Duodenal mucosa (tissue), 2 donors: Measurements from ENCODE around the gene CATSPERD.
"Not testable (repeated sequence)": the region's sequence is repeated elsewhere in the genome, so short reads cannot be mapped to it uniquely, and the experiment has no call there.

ENCODE experiments used
- H3K27ac ChIP-seq: one replicate; pipeline ENCODE4 v1.7.0; 2013; ENCODE audit warnings: low read depth, low read length
- H3K27me3 ChIP-seq, 2 donors: one replicate each; pipeline ENCODE4 v1.7.0; 2013; ENCODE audit warnings: low read length in 2 of 2, control low read depth in 1 of 2; ENCODE audit not compliant: insufficient read depth in 2 of 2, control insufficient read depth in 1 of 2
- H3K36me3 ChIP-seq, 2 donors: one replicate each; pipeline ENCODE4 v1.7.0; 2013; ENCODE audit warnings: low read length in 2 of 2, control low read depth in 1 of 2; ENCODE audit not compliant: insufficient read depth in 2 of 2, control insufficient read depth in 1 of 2
- H3K4me1 ChIP-seq, 2 donors: one replicate each; pipeline ENCODE4 v1.7.0; 2013; ENCODE audit warnings: low read length in 2 of 2, control low read depth in 1 of 2; ENCODE audit not compliant: insufficient read depth in 2 of 2, control insufficient read depth in 1 of 2
- H3K4me3 ChIP-seq, 2 donors: one replicate each; pipeline ENCODE4 v1.7.0; 2013; ENCODE audit warnings: low read length in 2 of 2, low read depth in 1 of 2
- H3K9ac ChIP-seq, 2 donors: one replicate each; pipeline ENCODE4 v1.7.0; 2013; ENCODE audit warnings: low read length in 2 of 2, low read depth in 1 of 2
- H3K9me3 ChIP-seq, 2 donors: one replicate each; pipeline ENCODE4 v1.7.0; 2013; ENCODE audit warnings: low read length in 2 of 2, control low read depth in 1 of 2; ENCODE audit not compliant: control insufficient read depth in 1 of 2

Gene CATSPERD

DNA sequence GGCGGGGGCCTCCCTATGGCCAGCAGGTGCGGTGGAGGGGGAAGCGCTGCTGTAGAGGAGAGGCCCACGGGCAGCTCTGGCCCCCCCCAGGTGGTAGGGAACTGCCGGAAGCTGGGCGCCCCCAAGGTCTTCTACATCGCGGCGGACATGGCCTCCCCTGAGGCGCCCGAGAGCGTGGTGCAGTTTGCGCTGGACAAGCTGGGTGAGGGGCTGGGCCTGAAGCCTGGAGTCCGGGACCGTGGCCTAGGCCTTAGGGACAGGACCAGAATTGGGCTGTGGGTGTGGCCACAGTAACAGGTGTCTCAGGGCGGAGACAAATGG lies 34.2 kb upstream of the CATSPERD start:
- Histone ChIP-seq H3K27ac (no peak overlapping the region), H3K4me1 (peaks cover 2 to 4% of the 10 kb centered on the region in 2 donors), H3K27me3 (peaks cover 0 to 3% of the 10 kb centered on the region in 2 donors), H3K9me3 (no peaks in the 10 kb centered on the region), H3K4me3 (peak overlapping the region; percentile 68 to 71), H3K9ac (peak overlapping the region in 1 of 2 donors; percentile 48), H3K36me3 (no peaks in the 10 kb centered on the region)

- Histone ChIP-seq H3K27ac (peak overlapping the region; percentile 77), H3K9me3 (no peaks in the 10 kb centered on the region), H3K4me3 (peak overlapping the region; percentile 68 to 71), H3K36me3 (peaks cover 0 to 2% of the 10 kb centered on the region in 2 donors), H3K27me3 (no peaks in the 10 kb centered on the region), H3K9ac (peak overlapping the region; percentile 48 to 51), H3K4me1 (peaks cover 3 to 8% of the 10 kb centered on the region in 2 donors)
Observed at GRCh38 chr19:5686647-5687359, 33.6 kb upstream of the CATSPERD start.

DNA sequence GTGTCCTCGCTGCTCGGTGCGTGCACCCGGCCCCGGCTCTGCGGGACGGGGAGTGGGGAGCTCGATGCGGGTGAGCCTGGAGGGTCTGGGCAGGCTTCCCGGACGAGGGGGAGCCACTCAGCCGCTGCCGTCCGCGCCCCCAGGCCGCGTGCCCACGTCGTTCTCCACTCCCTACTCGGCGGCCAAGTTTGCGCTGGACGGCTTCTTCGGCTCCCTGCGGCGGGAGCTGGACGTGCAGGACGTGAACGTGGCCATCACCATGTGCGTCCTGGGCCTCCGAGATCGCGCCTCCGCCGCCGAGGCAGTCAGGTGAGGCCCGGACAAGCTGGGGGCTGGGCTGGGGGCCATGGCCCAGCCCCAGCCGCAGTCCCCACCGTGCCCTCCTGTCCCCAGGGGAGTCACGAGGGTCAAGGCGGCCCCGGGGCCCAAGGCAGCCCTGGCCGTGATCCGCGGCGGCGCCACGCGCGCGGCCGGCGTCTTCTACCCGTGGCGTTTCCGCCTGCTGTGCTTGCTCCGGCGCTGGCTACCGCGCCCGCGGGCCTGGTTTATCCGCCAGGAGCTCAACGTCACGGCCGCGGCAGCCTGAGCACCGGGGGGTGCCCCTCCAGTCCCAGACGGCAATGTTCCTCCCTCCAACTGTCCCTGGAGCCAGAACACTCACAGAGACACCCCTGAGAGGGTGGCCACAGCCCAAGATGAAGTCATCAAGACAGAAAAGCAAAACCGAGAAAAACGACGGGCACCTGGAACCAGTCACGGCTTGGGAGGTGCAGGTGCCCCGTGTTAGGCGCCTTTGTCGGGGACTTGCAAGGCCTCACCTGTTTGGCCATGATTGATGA lies 32.9 kb upstream of the CATSPERD start:
- no peaks in the 10 kb centered on the region for H3K27me3 ChIP-seq
- H3K4me1 ChIP-seq: peaks cover 10 to 16% of the 10 kb centered on the region in 2 donors
- H3K9ac ChIP-seq: no peak overlapping the region
- H3K4me3 ChIP-seq: peak overlapping the region; percentile 68 to 71
- H3K36me3 ChIP-seq: peaks cover 7 to 10% of the 10 kb centered on the region in 2 donors
- no peaks in the 10 kb centered on the region for H3K9me3 ChIP-seq
- no peak overlapping the region for H3K27ac ChIP-seq

DNA sequence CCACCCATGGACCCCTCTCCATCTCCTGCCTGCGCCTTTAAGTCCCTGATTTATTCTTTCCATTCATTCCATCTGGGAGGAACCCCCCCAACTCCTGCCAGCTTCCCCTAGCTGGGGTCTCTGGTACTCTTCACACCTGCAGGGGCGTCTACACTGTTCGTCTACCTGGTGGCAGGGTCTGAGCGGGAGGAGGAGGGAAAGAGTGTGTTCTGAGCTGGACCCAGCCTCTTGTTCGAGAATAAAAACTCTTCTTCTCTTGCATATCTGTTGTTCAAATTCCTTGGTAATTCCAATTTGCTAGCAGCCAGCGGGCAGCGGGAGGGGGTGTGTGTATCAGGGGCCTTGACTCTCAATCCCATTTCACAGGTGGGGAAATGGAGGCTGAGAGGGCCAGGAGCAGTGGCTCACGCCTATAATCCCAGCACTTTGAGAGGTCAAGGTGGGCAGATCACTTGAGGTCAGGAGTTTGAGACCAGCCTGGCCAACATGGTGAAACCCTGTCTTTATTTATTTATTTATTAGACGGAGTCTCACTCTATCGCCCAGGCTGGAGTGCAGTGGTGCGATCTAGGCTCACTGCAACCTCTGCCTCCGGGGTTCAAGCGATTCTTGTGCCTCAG lies 32.1 kb upstream of the CATSPERD start:
- not testable (repeated sequence) for H3K27me3 ChIP-seq, H3K9ac ChIP-seq, H3K9me3 ChIP-seq, H3K27ac ChIP-seq, H3K4me3 ChIP-seq
- Histone ChIP-seq H3K4me1 (peaks cover 13 to 18% of the 10 kb centered on the region in 2 donors), H3K36me3 (peaks cover 15 to 18% of the 10 kb centered on the region in 2 donors)

GRCh38 chr19:5690125-5690954 lies 30.1 kb upstream of the CATSPERD start, which contains the start of gene RPL36:
Gene RPL36 (plus strand): TSS chr19:5690295. CDS start chr19:5690508, 213 bp downstream.
- peak within 1 kb of the TSS; percentile 70 for H3K27ac ChIP-seq
- peak within 1 kb of the TSS; percentile 92 to 95 for H3K4me3 ChIP-seq
- no peaks in the 10 kb centered on the region for H3K27me3 ChIP-seq
- peaks cover 13 to 18% of the 10 kb centered on the region in 2 donors for H3K4me1 ChIP-seq
- peak within 1 kb of the TSS; percentile 73 to 86 for H3K9ac ChIP-seq
- H3K9me3 ChIP-seq: no peaks in the 10 kb centered on the region
- H3K36me3 ChIP-seq: peaks cover 29 to 38% of the 10 kb centered on the region in 2 donors

DNA sequence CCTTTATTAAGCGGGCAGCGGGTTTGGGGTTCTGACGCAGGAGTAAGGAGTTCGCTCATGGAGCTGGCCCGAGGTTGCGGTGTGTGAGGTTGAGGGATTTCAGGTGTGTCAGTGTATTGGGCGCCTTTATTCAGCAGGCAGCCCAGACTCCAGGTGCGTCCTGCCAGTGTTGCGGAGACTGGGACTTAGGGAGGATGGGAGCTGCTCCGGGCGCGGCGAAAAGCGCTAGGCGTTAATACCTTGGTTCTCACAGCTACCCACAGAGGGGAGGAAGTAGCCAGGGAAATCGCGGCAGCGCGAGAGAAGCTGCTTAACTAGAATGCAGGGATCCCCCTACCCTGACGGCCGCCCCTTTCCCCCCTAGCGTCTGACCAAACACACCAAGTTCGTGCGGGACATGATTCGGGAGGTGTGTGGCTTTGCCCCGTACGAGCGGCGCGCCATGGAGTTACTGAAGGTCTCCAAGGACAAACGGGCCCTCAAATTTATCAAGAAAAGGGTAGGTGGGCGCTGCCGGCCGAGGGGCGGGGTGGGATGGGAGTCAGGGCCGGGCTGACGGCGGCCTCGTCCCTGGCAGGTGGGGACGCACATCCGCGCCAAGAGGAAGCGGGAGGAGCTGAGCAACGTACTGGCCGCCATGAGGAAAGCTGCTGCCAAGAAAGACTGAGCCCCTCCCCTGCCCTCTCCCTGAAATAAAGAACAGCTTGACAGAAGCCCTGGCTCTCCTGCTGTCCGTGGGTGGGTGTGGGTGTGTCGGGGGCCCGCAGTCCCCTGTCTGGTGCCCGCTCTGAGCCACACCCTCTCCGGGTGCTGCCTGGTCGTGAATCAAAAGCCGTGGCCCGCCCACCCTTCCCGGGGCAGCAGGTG lies 29.2 kb upstream of the CATSPERD start:
- H3K4me3 ChIP-seq: peak overlapping the region; percentile 92 to 95
- peak overlapping the region; percentile 73 to 86 for H3K9ac ChIP-seq
- H3K4me1 ChIP-seq: peaks cover 13 to 18% of the 10 kb centered on the region in 2 donors
- no peaks in the 10 kb centered on the region for H3K9me3 ChIP-seq
- H3K27me3 ChIP-seq: no peaks in the 10 kb centered on the region
- H3K27ac ChIP-seq: peak overlapping the region; percentile 70
- H3K36me3 ChIP-seq: peaks cover 31 to 45% of the 10 kb centered on the region in 2 donors

GRCh38 chr19:5691822-5692722 lies 28.4 kb upstream of the CATSPERD start:
- no peak overlapping the region for H3K27ac ChIP-seq
- peak overlapping the region in 1 of 2 donors; percentile 54 for H3K9ac ChIP-seq

DNA sequence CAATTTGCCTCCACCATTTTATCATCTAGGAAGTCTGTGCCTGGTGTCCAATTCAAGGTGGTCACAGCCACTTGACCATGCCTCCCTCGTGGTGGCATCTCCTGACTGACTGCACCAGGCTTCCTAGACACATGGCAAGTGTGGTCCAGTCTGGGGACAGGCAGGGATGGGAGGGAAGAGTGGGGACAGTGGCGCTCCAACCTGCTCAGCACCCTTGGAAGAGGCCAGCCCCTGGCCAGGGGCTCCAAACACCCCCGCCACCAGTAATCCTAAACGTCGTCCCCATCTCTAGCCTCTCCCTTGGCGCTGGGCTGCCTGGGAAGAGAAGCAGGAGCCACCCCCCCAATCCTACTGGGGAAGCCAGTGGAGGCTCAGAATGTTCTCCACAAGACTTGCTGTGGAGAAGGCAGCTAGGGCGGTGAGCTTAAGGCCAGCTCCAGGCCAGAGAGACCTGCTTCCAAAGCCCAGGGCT lies 27.7 kb upstream of the CATSPERD start:
- Histone ChIP-seq H3K9ac (peak overlapping the region in 1 of 2 donors; percentile 54), H3K4me3 (no peak overlapping the region), H3K4me1 (peaks cover 13 to 14% of the 10 kb centered on the region in 2 donors), H3K36me3 (peaks cover 37 to 57% of the 10 kb centered on the region in 2 donors), H3K27me3 (no peaks in the 10 kb centered on the region), H3K9me3 (no peaks in the 10 kb centered on the region), H3K27ac (no peak overlapping the region)

More at GRCh38 chr19:5691822-5692722, 28.4 kb upstream of the CATSPERD start:
- H3K4me3 ChIP-seq: peak overlapping the region; percentile 92 to 95
- H3K4me1 ChIP-seq: peaks cover 13 to 18% of the 10 kb centered on the region in 2 donors
- H3K9me3 ChIP-seq: no peaks in the 10 kb centered on the region
- peaks cover 37 to 54% of the 10 kb centered on the region in 2 donors for H3K36me3 ChIP-seq
- no peaks in the 10 kb centered on the region for H3K27me3 ChIP-seq
